HUES6 (cell line): ENCODE measurements around the gene DIAPH1.

Experiments
- H3K27ac ChIP-seq: 2 replicates; pipeline ENCODE4 v1.7.0; 2013; ENCODE audit warnings: low read depth, mild to moderate bottlenecking, low read length, inconsistent platforms
- H3K27me3 ChIP-seq: 2 replicates; pipeline ENCODE4 v1.6.1; 2013; ENCODE audit warnings: low read length; ENCODE audit not compliant: control insufficient read depth, insufficient read depth
- H3K36me3 ChIP-seq: 2 replicates; pipeline ENCODE4 v1.6.1; 2013; ENCODE audit warnings: low read length; ENCODE audit not compliant: control insufficient read depth, insufficient read depth
- H3K4me1 ChIP-seq: 2 replicates; pipeline ENCODE4 v1.6.1; 2013; ENCODE audit warnings: low read length; ENCODE audit not compliant: control insufficient read depth, insufficient read depth
- H3K4me3 ChIP-seq: 2 replicates; pipeline ENCODE4 v1.5.1; 2013; ENCODE audit warnings: low read depth, low read length
- H3K9ac ChIP-seq: one replicate; pipeline ENCODE4 v1.6.1; 2013; ENCODE audit warnings: mild to moderate bottlenecking, low read length
- H3K9me3 ChIP-seq: 2 replicates; pipeline ENCODE4 v1.6.1; 2013; ENCODE audit warnings: low read depth, low read length; ENCODE audit not compliant: control insufficient read depth, insufficient read depth

The DIAPH1 gene

GRCh38 chr5:141529873-141530272 lies 88.9 kb downstream of the DIAPH1 start:
- H3K9me3 ChIP-seq: no peaks in the 10 kb centered on the region
- no peak overlapping the region for H3K27ac ChIP-seq
- H3K4me1 ChIP-seq: peaks cover 6% of the 10 kb centered on the region
- H3K9ac ChIP-seq: no peak overlapping the region
- H3K4me3 ChIP-seq: no peak overlapping the region
- peaks cover 76% of the 10 kb centered on the region for H3K36me3 ChIP-seq
- H3K27me3 ChIP-seq: no peaks in the 10 kb centered on the region

DNA sequence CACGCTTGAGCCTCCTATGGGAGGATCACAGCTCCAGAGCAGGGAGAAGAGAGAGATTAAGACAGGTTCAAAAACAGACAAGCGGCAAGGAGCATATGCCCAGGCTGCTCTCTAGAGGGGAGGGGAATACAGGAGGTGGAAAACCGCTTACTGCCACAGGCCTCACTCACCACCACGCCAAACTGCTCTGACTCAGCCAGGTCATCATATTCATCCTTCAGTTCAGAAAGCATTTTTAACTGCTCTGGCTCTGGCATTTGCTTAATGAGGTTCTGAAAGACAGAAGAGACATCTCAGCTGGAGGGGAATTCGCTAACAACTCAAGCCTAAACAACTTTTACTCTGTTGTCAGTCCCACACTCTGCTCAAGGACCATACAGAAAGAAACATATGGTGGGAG lies 89.8 kb downstream of the DIAPH1 start:
- Histone ChIP-seq H3K27ac (no peak overlapping the region), H3K36me3 (peaks cover 73% of the 10 kb centered on the region), H3K27me3 (no peaks in the 10 kb centered on the region)

GRCh38 chr5:141528291-141528984 lies 90.4 kb downstream of the DIAPH1 start:
- Histone ChIP-seq H3K36me3 (peaks cover 74% of the 10 kb centered on the region), H3K4me1 (peaks cover 14% of the 10 kb centered on the region), H3K9me3 (no peaks in the 10 kb centered on the region), H3K27ac (no peak overlapping the region), H3K9ac (no peak overlapping the region), H3K4me3 (no peak overlapping the region), H3K27me3 (no peaks in the 10 kb centered on the region)

More for the DNA sequence above, 89.8 kb downstream of the DIAPH1 start:
- H3K4me1 ChIP-seq: peaks cover 12% of the 10 kb centered on the region
- H3K9ac ChIP-seq: no peak overlapping the region
- H3K9me3 ChIP-seq: no peaks in the 10 kb centered on the region
- H3K4me3 ChIP-seq: no peak overlapping the region

- Histone ChIP-seq H3K4me1 (peaks cover 14% of the 10 kb centered on the region), H3K9ac (no peak overlapping the region), H3K4me3 (no peak overlapping the region), H3K27me3 (no peaks in the 10 kb centered on the region), H3K9me3 (no peaks in the 10 kb centered on the region), H3K27ac (no peak overlapping the region), H3K36me3 (peaks cover 75% of the 10 kb centered on the region)
Measured at GRCh38 chr5:141527426-141527825, 91.4 kb downstream of the DIAPH1 start.

- Histone ChIP-seq H3K4me1 (peaks cover 14% of the 10 kb centered on the region), H3K36me3 (peaks cover 79% of the 10 kb centered on the region), H3K27me3 (no peaks in the 10 kb centered on the region), H3K9me3 (no peaks in the 10 kb centered on the region), H3K27ac (no peak overlapping the region; the same call in 1 of the 2 replicates), H3K4me3 (no peak overlapping the region), H3K9ac (no peak overlapping the region)
Measured at GRCh38 chr5:141525653-141526052, 93.1 kb downstream of the DIAPH1 start.

DNA sequence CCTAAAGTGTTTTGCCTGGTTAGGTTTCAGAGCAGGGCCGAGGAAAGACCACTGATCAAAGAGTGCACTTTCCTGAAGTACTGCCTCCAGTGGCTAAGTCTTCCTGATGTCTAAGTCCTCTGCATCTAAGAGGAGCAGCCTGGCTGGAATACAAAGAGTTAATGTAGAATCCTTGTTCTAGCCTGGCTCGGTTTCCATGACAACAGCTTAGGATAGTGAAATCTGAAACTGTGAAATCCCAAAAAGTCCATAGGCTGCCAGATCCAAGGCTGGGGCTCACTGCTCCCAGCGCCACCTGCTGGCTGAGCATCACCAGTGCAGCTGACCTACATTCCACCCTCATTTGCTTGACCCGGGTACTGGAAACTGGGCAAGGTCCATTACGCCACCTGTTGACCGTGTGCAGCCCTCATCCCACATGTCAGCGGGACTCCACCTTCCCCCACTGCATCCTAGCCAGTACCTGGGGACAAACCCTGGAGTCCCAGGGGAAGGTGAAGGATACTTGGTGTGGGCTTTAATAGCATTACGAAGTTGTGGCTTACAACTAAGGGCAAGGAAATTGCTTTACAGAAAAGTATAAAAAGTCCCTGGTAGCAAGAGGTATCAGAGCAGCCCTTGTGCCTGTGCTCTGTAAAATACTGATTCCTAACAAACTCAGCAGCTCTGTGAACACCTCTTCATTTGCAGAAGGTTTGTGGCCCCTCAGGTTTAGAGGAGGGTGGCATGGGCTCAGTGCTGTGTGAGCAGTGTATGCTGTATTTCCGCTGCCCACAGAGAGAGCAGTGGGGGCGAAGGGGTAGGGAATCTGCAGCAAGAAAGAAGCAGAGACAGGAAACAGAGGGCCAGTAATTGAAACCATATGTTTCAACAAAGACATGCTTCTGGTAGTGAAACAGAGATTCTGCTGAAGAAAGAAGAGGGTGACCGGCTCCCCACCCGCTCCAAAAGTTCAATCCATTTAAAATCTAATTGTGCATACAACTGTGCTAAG lies 93.9 kb downstream of the DIAPH1 start:
- Histone ChIP-seq H3K36me3 (peaks cover 86% of the 10 kb centered on the region), H3K4me1 (peaks cover 14% of the 10 kb centered on the region), H3K9ac (no peak overlapping the region), H3K9me3 (no peaks in the 10 kb centered on the region), H3K4me3 (no peak overlapping the region), H3K27me3 (no peaks in the 10 kb centered on the region), H3K27ac (0 out of 2 replicates have a peak overlapping the region, but pooled peaks have one; percentile 4)

DNA sequence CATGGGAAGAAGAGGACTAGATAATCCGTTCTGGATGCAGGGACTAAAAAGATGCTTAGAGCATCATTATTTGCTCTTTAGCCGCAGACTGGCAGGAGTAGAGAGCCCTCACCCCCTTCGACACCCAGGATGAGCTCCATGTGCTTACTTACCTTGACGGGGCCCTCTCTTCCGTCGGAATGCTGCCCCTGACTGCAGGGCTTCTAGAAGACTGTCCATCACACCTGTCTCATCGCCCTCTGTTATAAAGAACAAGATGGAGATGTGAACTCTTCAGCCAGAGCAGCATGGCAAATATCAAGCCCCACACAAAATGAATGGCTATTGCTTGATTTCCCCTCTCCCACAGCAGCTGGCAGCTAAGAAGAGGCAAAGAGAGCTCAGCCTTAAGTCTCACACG lies 94.8 kb downstream of the DIAPH1 start:
- H3K27ac ChIP-seq: no peak overlapping the region
- no peaks in the 10 kb centered on the region for H3K9me3 ChIP-seq
- H3K4me1 ChIP-seq: peaks cover 14% of the 10 kb centered on the region
- peaks cover 89% of the 10 kb centered on the region for H3K36me3 ChIP-seq
- no peak overlapping the region for H3K4me3 ChIP-seq
- H3K9ac ChIP-seq: no peak overlapping the region
- H3K27me3 ChIP-seq: no peaks in the 10 kb centered on the region

DNA sequence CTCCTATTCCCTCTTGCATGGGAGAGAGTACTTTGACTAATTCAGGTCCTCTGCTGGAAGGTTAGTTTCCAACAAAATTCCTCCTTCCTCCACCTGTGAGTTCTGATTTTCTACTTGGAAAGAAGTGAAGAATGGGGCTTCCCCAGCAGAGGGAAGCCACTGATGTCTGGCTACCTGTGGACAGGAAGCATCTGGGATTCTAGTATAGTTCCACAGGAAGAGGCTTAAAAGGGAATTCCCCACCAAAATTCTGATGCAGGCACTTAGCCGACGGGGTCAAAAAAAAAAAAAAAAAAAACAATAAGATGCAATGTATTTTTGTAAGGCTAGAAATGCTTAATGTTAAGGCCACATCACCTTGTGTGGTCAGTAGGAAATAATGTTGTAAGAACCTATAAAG lies 96.5 kb downstream of the DIAPH1 start:
- H3K27ac ChIP-seq: 0 out of 2 replicates have a peak overlapping the region, but pooled peaks have one; percentile 9
- H3K4me3 ChIP-seq: no peak overlapping the region
- H3K9ac ChIP-seq: no peak overlapping the region
- H3K27me3 ChIP-seq: no peaks in the 10 kb centered on the region
- H3K9me3 ChIP-seq: no peaks in the 10 kb centered on the region
- peaks cover 14% of the 10 kb centered on the region for H3K4me1 ChIP-seq
- peaks cover 84% of the 10 kb centered on the region for H3K36me3 ChIP-seq

DNA sequence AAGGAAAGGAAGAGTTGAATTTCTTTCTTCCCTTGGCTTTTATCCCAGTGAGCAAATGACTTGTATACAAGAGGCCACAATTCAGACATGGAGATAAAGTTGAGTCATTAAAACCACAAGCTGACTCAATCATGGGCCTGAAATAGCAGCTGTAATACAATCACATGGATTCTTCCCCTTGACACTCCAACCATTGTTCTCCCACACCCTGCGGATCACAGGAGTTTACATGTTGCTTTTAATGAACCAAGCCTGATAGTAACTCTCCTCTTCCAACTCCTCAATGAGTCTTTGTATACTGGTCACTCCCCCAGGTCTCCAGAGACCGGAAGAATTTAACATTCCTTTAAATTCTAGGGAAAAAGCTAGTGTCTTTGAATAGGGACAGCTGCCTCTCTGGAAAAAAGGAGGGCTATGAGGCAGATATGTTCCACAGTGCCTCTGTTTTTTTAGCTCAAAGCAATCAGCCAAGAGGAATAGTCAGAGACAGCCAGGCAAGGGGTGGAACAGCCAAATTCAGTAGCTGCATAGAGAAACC lies 97.5 kb downstream of the DIAPH1 start:
- Histone ChIP-seq H3K9me3 (no peaks in the 10 kb centered on the region), H3K27ac (no peak overlapping the region), H3K4me1 (peaks cover 19% of the 10 kb centered on the region), H3K36me3 (peaks cover 84% of the 10 kb centered on the region), H3K27me3 (no peaks in the 10 kb centered on the region), H3K4me3 (no peak overlapping the region), H3K9ac (no peak overlapping the region)

DNA sequence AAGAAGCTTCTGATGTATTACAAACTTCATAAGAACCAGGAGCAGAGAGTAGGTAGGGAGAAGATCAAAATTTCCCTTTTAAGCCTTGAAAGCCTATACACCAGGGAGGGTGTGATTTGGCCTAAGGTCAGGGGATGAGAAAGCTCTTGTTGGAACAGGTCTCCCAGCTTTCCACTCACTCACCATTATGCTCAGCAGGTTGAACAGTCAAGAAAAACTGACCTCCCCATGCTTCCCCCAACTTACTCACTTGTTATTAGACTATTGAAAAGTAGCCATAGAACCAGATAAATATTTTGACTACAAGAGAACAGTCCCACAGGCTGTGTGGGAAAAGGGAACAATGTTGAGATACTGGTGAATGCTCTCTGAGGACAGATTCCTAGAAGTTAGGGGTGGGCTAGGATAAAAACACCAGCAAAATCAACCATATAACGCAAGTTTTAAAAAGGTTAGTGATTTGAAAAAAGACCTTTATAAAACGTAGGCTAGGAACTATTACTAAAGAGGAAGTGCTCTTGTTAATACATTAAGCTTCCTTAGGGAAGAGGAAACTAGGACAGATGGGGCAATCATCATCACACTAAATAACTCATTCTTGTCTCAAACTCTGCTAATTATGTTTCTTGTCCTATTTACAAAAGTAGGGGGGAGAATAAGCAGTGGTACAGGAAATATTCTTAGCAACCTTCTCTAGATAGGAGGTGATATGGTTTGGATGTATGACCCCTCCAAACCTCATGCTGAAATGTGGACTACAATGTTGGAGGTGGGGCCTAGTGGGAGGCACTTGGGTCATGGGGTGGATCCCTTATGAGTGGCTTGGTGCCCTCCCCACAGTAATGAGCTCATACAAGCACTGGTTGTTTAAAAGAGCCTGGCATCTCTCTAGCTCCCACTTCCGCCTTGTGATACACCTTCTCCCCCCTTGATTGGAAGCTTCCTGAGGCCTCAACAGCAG lies 98.9 kb downstream of the DIAPH1 start:
- Histone ChIP-seq H3K4me1 (peaks cover 27% of the 10 kb centered on the region), H3K27me3 (no peaks in the 10 kb centered on the region), H3K27ac (no peak overlapping the region), H3K9me3 (no peaks in the 10 kb centered on the region), H3K9ac (no peak overlapping the region), H3K4me3 (no peak overlapping the region), H3K36me3 (peaks cover 81% of the 10 kb centered on the region)
